ENCODE data around the gene UNC13A.

DNA sequence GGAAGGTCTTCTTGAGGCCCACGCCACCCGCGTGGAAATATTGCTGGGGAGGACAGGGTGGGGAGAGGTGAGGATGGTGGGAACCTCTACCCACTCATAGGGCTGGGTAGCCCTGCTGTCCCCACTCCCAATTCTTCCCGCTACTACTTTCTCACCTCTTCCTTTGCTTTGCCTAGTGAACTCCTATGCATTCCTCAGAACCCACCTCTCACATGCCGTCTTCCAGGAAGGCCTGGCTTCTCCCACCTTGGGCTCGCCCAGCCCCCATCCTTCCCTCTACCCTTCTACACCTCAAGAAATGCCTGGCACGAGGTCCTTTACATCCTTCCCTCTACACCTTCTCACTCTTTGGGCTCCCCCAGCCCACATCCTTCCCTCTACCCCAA, 70.4 kb downstream of the UNC13A start:
- TF ChIP-seq POLR2A (IDR thresholded peaks at IDR 0.05; ENCODE audit: borderline replicate concordance, extremely low read depth, insufficient read depth, insufficient read length) (no peak), EZH2 (IDR thresholded peaks at IDR 0.05) (no peak), TCF7L2 (IDR thresholded peaks at IDR 0.05; ENCODE audit: borderline replicate concordance, extremely low read depth, insufficient read depth, insufficient read length) (no peak), CEBPB (IDR thresholded peaks at IDR 0.05; ENCODE audit: low read depth) (no peak), RAD21 (IDR thresholded peaks at IDR 0.05; ENCODE audit: low read depth) (no peak), ZNF274 (IDR thresholded peaks at IDR 0.05; ENCODE audit: low read depth, low read length) (no peak), POLR2AphosphoS5 (IDR thresholded peaks at IDR 0.05; ENCODE audit: low read depth, low read length) (no peak), EZH2phosphoT487 (IDR thresholded peaks at IDR 0.05; ENCODE audit: borderline replicate concordance) (no peak), SP1 (IDR thresholded peaks at IDR 0.05; ENCODE audit: low read depth) (no peak), SRF (IDR thresholded peaks at IDR 0.05; ENCODE audit: low read depth) (no peak)
- TF ChIP-seq, protein P1, sequence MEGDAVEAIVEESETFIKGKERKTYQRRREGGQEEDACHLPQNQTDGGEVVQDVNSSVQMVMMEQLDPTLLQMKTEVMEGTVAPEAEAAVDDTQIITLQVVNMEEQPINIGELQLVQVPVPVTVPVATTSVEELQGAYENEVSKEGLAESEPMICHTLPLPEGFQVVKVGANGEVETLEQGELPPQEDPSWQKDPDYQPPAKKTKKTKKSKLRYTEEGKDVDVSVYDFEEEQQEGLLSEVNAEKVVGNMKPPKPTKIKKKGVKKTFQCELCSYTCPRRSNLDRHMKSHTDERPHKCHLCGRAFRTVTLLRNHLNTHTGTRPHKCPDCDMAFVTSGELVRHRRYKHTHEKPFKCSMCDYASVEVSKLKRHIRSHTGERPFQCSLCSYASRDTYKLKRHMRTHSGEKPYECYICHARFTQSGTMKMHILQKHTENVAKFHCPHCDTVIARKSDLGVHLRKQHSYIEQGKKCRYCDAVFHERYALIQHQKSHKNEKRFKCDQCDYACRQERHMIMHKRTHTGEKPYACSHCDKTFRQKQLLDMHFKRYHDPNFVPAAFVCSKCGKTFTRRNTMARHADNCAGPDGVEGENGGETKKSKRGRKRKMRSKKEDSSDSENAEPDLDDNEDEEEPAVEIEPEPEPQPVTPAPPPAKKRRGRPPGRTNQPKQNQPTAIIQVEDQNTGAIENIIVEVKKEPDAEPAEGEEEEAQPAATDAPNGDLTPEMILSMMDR (IDR thresholded peaks at IDR 0.05 in 2 of 3, conservative IDR thresholded peaks at IDR 0.05 in 1 of 3; ENCODE audit: borderline replicate concordance in 1 of 3, insufficient read depth in 1 of 3, low read depth in 2 of 3, low read length in 2 of 3) = no peak
- TF ChIP-seq, protein P2, sequence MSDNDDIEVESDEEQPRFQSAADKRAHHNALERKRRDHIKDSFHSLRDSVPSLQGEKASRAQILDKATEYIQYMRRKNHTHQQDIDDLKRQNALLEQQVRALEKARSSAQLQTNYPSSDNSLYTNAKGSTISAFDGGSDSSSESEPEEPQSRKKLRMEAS (IDR thresholded peaks at IDR 0.05) = no peak
- TF ChIP-seq, protein P3, sequence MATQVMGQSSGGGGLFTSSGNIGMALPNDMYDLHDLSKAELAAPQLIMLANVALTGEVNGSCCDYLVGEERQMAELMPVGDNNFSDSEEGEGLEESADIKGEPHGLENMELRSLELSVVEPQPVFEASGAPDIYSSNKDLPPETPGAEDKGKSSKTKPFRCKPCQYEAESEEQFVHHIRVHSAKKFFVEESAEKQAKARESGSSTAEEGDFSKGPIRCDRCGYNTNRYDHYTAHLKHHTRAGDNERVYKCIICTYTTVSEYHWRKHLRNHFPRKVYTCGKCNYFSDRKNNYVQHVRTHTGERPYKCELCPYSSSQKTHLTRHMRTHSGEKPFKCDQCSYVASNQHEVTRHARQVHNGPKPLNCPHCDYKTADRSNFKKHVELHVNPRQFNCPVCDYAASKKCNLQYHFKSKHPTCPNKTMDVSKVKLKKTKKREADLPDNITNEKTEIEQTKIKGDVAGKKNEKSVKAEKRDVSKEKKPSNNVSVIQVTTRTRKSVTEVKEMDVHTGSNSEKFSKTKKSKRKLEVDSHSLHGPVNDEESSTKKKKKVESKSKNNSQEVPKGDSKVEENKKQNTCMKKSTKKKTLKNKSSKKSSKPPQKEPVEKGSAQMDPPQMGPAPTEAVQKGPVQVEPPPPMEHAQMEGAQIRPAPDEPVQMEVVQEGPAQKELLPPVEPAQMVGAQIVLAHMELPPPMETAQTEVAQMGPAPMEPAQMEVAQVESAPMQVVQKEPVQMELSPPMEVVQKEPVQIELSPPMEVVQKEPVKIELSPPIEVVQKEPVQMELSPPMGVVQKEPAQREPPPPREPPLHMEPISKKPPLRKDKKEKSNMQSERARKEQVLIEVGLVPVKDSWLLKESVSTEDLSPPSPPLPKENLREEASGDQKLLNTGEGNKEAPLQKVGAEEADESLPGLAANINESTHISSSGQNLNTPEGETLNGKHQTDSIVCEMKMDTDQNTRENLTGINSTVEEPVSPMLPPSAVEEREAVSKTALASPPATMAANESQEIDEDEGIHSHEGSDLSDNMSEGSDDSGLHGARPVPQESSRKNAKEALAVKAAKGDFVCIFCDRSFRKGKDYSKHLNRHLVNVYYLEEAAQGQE (IDR thresholded peaks at IDR 0.05; ENCODE audit: low read depth) = no peak

Measured in HCT116 (cell line).